Testis (tissue), 3 donors: ENCODE results near the gene R3HDM2. TPM values are rescaled to one million over a fixed set of nuclear protein-coding genes. Genes with fewer than 3 reads are reported as not detected.

Source experiments
- DNase-seq: peaks from one replicate; pipeline ENCODE4 v3.0.0-alpha.2; 2019
- H3K27ac ChIP-seq, 2 donors: fragments of 200-600 bp; sonication (generic); one replicate each; pipeline ENCODE4 v1.5.1; 2019
- H3K27me3 ChIP-seq: fragments of 200-600 bp; sonication (generic); one replicate; pipeline ENCODE4 v1.5.1; 2019
- H3K36me3 ChIP-seq: fragments of 200-600 bp; sonication (generic); one replicate; pipeline ENCODE4 v1.5.1; 2017; ENCODE audit warnings: low read depth; ENCODE audit errors: missing control alignments
- H3K4me1 ChIP-seq: fragments of 200-600 bp; sonication (generic); one replicate; pipeline ENCODE4 v1.5.1; 2019
- H3K4me3 ChIP-seq, 2 donors: fragments of 200-600 bp; sonication (generic); one replicate each; pipeline ENCODE4 v1.5.1; 2017 to 2019
- H3K9me3 ChIP-seq: fragments of 200-600 bp; sonication (generic); one replicate; pipeline ENCODE4 v1.5.1; 2017
- POLR2A ChIP-seq: fragments of 450-650 bp; IDR thresholded peaks from one replicate; pipeline ENCODE4 v1.6.1; 2017; ENCODE audit warnings: antibody characterized with exemption, mild to moderate bottlenecking, moderate library complexity
- WGBS, 2 donors: methylation state at CpG; one replicate each; pipeline ENCODE4 v1.1.5; 2018; 5-methylcytosine and 5-hydroxymethylcytosine counted together
- intact Hi-C: fragments of 100-400 bp; cut with DNase I; formaldehyde crosslinking; loops from one replicate; pipeline ENCODE4 v1.15.1; 2023; ENCODE audit warnings: low total_unique reads
- polyA plus RNA-seq: library from polyadenylated mRNA; stranded (reverse); fragments of 350-450 nt; fragmentation: Illumina TruSeq; extraction: RNeasy Lipid Tissue Mini Kit (QIAGEN cat#74804); gene quantifications from one replicate; pipeline ENCODE4 v1.2.3, GENCODE V29; 2014; ENCODE audit warnings: low read depth, low replicate concordance; ENCODE audit not compliant: insufficient read depth
- total RNA-seq, 2 donors: library from RNA; depleted of rRNA; stranded (reverse); fragments of >200 nt; gene quantifications; one replicate each; pipeline ENCODE4 v1.2.3, GENCODE V29; 2016
- TF ChIP-seq, protein P1 (sequence below), 3 experiments: fragments of 450-650 bp in 2 of 3; fragments of 200-600 bp in 1 of 3; sonication (generic) in 1 of 3; IDR thresholded peaks; one replicate each; pipeline ENCODE4 v1.5.1; 2016 to 2019; ENCODE audit warnings: antibody characterized with exemption in 3 of 3, mild to moderate bottlenecking in 2 of 3, moderate library complexity in 1 of 3

The R3HDM2 gene
- total and polyA plus RNA-seq, 3 donors from 2014 or later: 54.6 to 93.9 (median 92.0) TPM

DNA sequence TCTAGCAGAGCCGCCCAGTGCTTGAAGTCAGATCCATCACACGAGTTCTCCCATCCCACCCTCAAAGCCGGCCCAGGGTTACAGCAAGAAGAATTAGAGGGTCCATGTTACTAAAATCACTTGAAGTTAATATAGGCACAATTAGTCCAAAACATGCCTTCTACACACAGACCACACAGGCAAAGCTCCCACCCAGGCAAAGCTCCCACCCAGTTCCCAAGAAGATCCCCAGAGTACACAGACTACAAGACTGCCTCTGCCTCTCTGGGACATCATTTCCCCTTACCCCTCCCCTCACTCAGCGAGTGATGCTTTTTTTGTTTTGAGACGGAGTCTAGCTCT, 32.0 kb upstream of the R3HDM2 start:
- H3K27me3 ChIP-seq: no peaks in the 10 kb centered on the region
- 20 to 29% methylated on average over 5 of the region's 5 CpGs for WGBS, 2 donors
- intact Hi-C loops: no loop called here
- TF ChIP-seq, protein P1, sequence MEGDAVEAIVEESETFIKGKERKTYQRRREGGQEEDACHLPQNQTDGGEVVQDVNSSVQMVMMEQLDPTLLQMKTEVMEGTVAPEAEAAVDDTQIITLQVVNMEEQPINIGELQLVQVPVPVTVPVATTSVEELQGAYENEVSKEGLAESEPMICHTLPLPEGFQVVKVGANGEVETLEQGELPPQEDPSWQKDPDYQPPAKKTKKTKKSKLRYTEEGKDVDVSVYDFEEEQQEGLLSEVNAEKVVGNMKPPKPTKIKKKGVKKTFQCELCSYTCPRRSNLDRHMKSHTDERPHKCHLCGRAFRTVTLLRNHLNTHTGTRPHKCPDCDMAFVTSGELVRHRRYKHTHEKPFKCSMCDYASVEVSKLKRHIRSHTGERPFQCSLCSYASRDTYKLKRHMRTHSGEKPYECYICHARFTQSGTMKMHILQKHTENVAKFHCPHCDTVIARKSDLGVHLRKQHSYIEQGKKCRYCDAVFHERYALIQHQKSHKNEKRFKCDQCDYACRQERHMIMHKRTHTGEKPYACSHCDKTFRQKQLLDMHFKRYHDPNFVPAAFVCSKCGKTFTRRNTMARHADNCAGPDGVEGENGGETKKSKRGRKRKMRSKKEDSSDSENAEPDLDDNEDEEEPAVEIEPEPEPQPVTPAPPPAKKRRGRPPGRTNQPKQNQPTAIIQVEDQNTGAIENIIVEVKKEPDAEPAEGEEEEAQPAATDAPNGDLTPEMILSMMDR (IDR thresholded peaks at IDR 0.05): no peak
- no peak for TF ChIP-seq POLR2A
- peak overlapping the region in 1 of 2 donors; percentile 51 for H3K27ac ChIP-seq
- H3K4me3 ChIP-seq: no peak overlapping the region
- H3K4me1 ChIP-seq: peaks cover 23% of the 10 kb centered on the region
- H3K36me3 ChIP-seq: no peaks in the 10 kb centered on the region
- DNase-seq: no peak
- H3K9me3 ChIP-seq: no peaks in the 10 kb centered on the region

- WGBS, 2 donors: 0% methylated on average over 16 to 27 of the region's 28 CpGs
- Histone ChIP-seq H3K27ac (peak overlapping the region; percentile 51 to 90), H3K27me3 (no peaks in the 10 kb centered on the region), H3K9me3 (no peaks in the 10 kb centered on the region), H3K36me3 (no peaks in the 10 kb centered on the region), H3K4me3 (peak overlapping the region; percentile 64 to 68), H3K4me1 (peaks cover 23% of the 10 kb centered on the region)
- TF ChIP-seq POLR2A: no peak
- TF ChIP-seq, protein P1 (IDR thresholded peaks at IDR 0.05): peak; percentile 91 to 97 (median 96)
- intact Hi-C loops: no loop called here
- peak; percentile 92 for DNase-seq
Observed at GRCh38 chr12:57462251-57462911, 31.5 kb upstream of the R3HDM2 start.

GRCh38 chr12:57461917-57462250, 31.0 kb upstream of the R3HDM2 start:
- H3K27ac ChIP-seq: peak overlapping the region; percentile 51 to 90
- TF ChIP-seq, protein P1 (IDR thresholded peaks at IDR 0.05): no peak
- no peak for TF ChIP-seq POLR2A
- no peaks in the 10 kb centered on the region for H3K27me3 ChIP-seq
- peak overlapping the region; percentile 64 to 68 for H3K4me3 ChIP-seq
- intact Hi-C loops: no loop called here
- WGBS, 2 donors: 0 to 1% methylated on average over 8 to 9 of the region's 9 CpGs
- no peaks in the 10 kb centered on the region for H3K9me3 ChIP-seq
- H3K4me1 ChIP-seq: peaks cover 23% of the 10 kb centered on the region
- no peak for DNase-seq
- H3K36me3 ChIP-seq: no peaks in the 10 kb centered on the region

- Histone ChIP-seq H3K4me3 (peak overlapping the region; percentile 64 to 68), H3K27ac (peak overlapping the region; percentile 51 to 90), H3K27me3 (no peaks in the 10 kb centered on the region), H3K36me3 (no peaks in the 10 kb centered on the region), H3K4me1 (peaks cover 23% of the 10 kb centered on the region), H3K9me3 (no peaks in the 10 kb centered on the region)
- DNase-seq: peak; percentile 87
- intact Hi-C loops: no loop called here
- WGBS, 2 donors: 0 to 2% methylated on average over 20 to 32 of the region's 32 CpGs
- no peak for TF ChIP-seq POLR2A
- TF ChIP-seq, protein P1 (IDR thresholded peaks at IDR 0.05): no peak
Observed at GRCh38 chr12:57461276-57461916, 30.6 kb upstream of the R3HDM2 start.
